SK-N-MC (cell line): ENCODE results near the gene C4orf50.

ENCODE experiments used
- EZH2 ChIP-seq: fragments of 200-600 bp; sonication (generic); IDR thresholded peaks from one replicate; pipeline ENCODE4 v1.6.1; 2017; ENCODE audit warnings: antibody characterized with exemption
- POLR2AphosphoS5 ChIP-seq: IDR thresholded peaks from 2 replicates; pipeline ENCODE4 v1.6.1; 2012; ENCODE audit warnings: mild to moderate bottlenecking, low read depth, low read length, borderline replicate concordance

DNA sequence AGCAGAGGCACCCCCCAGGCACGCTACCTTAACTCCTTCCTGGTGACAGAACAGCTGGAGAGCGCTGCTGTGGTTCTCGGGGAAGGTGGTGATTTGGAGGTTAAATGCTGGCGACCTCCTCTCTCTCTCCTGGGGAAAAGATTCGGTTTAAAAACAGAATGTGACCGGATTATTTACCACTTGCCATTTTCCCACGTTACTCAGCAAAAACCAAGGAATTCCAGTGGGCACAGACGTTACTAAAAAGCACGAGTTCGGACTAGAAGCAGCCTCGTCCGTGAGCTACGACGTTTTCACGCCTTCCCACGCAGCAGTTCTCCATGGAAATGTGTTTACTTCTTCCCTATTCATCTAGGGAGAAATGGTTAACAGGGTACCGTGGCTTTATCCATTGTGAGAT, 32.3 kb upstream of the C4orf50 start:
- TF ChIP-seq EZH2 (no peak), POLR2AphosphoS5 (no peak)
